Measurements from ENCODE around the gene ZFP69.

DNA sequence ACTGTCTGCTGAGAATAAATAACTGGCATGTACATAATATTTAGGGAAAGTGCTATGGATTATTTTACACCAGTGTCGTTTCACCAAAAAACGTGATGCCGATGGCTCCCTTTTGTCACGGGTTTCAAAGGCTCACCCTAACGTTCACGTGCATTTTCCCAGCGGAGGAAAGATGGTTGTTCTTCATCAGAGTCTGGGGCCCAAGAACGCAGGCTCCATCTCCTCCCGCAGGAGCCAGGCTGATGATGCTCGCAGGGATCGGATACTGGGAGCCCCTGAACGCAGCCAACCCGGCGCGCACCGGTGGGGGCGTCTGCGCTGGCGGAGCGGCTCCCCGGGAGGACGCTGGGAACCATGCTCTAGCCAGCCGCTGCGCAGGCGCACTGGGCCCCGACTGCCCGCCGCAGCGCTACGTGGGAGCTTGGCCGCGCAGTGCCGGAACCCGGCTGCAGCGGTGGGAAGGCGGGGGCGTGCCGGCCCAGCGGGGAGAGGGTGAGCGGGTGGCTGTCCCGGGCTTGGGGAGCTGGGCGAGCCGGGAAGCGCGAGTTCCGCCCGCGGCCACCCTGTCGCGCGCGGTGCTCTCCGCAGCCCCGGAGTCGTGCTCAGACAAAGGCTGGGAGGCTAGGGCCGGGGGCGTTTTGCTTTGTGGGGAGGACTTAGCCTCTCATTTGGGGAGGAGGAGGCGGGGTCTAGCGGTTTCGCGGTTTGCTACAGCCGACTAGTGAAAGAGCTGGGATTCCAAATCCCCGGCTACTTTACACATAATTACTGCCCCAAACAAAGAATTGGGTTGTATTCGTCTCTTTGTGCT lies 27.2 kb upstream of the ZFP69 start, which contains the start of gene ZFP69B:
- TF ChIP-seq, protein P1, sequence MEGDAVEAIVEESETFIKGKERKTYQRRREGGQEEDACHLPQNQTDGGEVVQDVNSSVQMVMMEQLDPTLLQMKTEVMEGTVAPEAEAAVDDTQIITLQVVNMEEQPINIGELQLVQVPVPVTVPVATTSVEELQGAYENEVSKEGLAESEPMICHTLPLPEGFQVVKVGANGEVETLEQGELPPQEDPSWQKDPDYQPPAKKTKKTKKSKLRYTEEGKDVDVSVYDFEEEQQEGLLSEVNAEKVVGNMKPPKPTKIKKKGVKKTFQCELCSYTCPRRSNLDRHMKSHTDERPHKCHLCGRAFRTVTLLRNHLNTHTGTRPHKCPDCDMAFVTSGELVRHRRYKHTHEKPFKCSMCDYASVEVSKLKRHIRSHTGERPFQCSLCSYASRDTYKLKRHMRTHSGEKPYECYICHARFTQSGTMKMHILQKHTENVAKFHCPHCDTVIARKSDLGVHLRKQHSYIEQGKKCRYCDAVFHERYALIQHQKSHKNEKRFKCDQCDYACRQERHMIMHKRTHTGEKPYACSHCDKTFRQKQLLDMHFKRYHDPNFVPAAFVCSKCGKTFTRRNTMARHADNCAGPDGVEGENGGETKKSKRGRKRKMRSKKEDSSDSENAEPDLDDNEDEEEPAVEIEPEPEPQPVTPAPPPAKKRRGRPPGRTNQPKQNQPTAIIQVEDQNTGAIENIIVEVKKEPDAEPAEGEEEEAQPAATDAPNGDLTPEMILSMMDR (IDR thresholded peaks at IDR 0.05; ENCODE audit: borderline replicate concordance, extremely low read depth, low read length, poor library complexity, severe bottlenecking), result peak; percentile 28
- no peak for TF ChIP-seq EZH2 (IDR thresholded peaks at IDR 0.05; ENCODE audit: borderline replicate concordance, low read depth, low read length, severe bottlenecking)
